Stimulated activated CD8-positive, alpha-beta memory T cell treated with anti-CD3 and anti-CD28 coated beads, Interleukin-7, amount 100 ng/mL, for 48 hours (primary cell): ENCODE results near the gene GAPVD1.
"Not testable (repeated sequence)": the region's sequence is repeated elsewhere in the genome, so short reads cannot be mapped to it uniquely, and the experiment has no call there.

Experiments
- DNase-seq, 2 donors: peaks; one replicate each; pipeline ENCODE4 v3.0.0-alpha.2; 2020; ENCODE audit warnings: low read depth in 1 of 2; ENCODE audit errors: extremely low read depth in 1 of 2

Gene GAPVD1

GRCh38 chr9:125243792-125244260 lies 17.8 kb upstream of the GAPVD1 start:
- DNase-seq, result no peak

DNA sequence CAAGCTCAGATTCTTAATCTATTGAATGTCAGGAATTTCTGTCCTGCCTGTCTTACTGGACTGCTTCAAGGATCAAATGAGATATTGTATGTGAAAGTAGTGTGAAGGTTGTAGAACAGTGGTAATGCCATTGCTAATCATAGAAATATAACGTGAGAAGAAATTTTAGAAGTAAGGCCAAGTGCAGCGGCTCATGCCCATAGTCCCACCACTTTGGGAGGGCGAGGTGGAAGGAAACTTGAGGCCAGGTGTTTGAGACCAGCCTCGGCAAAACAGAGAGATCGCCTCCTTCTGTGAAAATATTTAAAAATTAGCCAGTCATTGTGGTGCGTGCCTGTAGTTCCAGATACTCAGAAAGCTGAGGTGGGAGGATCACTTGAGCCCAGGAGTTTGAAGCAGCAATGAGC lies 15.4 kb upstream of the GAPVD1 start:
- no peak for DNase-seq

DNA sequence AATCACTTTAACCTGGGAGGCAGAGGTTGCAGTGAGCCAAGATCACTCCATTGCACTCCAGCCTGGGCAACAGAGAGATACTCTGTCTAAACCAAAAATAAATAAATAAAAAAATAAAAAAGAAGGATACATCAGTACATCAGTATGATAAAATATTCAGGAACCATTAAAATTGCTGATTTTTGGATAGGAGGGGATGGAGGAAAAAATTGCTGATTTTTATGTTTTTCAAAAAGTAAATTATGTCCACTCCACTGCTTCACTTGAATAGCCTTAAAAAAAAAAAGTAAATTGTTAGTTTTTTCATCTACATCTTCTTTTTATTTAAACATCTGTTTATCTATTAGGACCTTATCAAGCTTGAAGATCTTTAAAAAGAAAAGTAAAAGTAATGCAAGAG lies 7.4 kb upstream of the GAPVD1 start:
- DNase-seq, result no peak

DNA sequence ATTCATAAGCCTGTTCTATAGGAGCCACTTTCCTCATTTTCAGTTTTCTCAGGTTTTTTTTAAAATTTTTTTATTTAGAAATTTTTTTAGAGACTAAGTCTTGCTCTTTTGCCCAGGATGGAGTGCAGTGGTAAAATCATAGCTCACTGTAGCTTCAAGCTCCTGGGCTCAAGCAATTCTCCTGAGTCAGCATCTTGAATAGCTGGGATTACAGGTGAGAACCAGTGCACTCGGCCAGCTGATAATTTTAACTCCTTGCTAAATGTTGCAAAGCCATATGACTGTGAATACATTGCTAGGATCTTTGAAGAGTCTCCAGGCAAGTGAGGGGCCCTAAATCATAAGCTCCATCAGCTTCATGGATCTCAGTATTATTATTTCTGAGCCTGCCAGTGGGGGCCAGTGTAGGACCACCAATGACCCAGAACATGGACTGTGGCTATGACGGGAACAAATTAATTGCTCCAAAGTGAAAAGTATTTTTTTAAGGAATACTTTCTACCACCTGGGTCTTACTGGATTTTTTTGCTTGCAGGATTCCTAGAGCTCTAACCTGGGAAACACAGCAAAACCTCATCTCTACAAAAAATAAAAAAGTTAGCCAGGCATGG lies 5.7 kb upstream of the GAPVD1 start:
- DNase-seq, result no peak

- no peak for DNase-seq
Observed at GRCh38 chr9:125258160-125258785, 3.4 kb upstream of the GAPVD1 start.

DNA sequence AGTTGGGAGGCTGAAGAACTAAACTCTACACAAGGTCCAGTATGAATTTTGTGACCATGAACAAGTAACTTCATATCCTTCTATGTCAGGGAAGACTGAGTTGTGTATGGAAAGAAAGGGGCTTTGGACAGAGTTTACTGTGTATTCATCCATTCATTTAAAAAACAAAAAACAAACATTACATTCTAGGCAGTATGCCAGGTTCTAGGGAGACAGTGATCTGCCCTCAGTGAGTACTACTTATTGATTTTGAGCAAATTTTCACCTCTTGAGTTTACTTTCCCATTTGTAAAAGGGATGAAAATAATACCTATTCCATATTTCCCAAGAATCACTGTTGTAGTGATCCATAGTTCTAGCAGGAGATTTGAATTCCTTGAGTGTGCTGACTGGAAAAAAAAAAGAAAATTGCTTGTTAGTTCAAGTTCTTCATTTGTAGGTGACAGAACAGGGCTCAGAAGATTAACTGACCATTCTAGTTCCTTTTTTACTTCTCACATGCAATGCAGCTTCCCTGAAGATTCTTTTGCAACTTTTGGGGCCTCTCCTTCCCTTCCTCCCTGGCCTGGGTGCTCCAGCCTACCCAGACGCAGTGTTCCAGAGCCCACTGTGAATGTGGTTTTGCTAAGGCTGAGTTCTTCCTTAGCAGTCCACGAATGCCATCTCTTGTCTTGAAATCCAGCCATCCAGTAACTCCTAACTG lies 2.6 kb upstream of the GAPVD1 start:
- DNase-seq, result no peak

- DNase-seq, result no peak
Observed at GRCh38 chr9:125260561-125260960, 1.1 kb upstream of the GAPVD1 start.

GRCh38 chr9:125262294-125262991 lies 817 bp downstream of the GAPVD1 start:
- no peak for DNase-seq

- DNase-seq, result not testable (repeated sequence)
Observed at GRCh38 chr9:125264068-125264467, 2.4 kb downstream of the GAPVD1 start.

GRCh38 chr9:125268394-125269013 lies 6.9 kb downstream of the GAPVD1 start:
- DNase-seq, result no peak

DNA sequence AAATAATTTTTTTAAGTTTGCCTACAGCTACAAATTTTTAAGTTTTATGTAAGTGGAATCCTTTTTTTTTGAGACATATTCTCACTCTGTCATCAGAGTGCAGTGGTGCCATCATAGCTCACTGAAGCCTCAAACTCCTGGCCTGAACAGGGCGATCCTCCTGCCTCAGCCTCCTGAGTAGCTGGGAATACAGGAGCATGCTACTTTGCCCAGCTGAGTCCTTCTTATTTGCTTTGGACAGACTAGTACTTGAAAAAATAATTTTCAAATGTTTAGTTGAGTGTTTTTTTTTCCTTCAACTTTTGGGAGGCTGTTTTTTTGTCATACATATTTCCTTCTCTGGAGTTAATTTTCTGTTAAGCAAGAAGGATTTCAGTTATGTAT lies 7.4 kb downstream of the GAPVD1 start:
- DNase-seq, result no peak

DNA sequence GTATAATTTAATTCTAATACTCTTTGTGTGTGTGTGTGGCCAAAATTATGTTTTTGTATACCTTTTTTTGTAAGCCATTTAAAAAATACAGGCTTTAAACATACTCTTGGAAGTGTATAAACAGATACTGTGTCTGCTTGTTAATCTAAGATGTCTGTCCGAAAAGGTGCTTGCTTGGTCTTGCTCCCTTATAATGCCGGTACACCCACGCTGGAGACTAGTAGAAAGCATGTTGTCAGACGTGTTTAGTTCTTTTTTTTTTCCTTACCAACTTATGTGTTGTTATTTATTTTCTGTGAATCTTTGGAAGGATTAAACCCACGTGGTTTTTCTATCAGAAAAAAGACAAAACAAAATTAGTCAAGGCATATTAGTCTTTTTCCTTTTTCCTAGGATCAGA lies 9.5 kb downstream of the GAPVD1 start:
- no peak for DNase-seq

GRCh38 chr9:125272697-125273096 lies 11.1 kb downstream of the GAPVD1 start:
- no peak for DNase-seq

DNA sequence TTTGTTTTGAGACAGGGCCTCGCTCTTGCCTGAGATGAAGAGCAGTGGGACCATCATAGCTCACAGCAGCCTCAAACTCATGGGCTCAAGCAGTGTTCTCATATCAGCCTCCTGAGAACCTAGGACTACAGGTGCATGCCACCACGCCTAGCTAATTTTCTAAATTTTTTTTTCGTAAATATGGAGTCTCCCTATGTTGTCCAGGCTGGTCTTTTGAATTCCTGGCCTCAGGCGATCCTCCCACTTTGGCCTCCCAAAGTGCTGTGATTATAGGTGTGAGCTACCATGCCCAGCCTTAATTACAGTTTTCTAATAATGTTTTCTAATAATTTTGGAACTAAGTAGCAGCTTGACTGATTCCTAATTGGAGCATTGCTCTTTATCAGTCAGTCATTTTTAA lies 15.1 kb downstream of the GAPVD1 start:
- DNase-seq, result no peak

DNA sequence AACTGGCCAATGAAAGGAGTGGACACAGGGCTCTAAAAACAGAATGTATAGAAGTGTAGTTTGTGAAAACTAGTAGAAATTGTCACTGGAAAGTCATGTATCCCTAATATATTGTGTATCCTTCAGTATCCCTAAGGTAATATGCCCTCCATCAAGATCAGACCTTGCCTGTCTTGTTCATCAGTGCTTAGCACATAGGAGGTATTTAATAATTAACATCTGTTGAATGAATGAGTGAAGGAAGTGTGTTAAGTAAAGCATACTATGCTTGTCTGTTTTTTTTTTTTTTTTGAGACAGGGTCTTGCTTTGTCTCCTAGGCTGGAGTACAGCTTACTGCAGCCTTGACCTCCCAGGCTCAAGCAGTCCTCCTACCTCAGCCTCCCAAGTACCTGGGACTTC lies 15.8 kb downstream of the GAPVD1 start:
- no peak for DNase-seq

DNA sequence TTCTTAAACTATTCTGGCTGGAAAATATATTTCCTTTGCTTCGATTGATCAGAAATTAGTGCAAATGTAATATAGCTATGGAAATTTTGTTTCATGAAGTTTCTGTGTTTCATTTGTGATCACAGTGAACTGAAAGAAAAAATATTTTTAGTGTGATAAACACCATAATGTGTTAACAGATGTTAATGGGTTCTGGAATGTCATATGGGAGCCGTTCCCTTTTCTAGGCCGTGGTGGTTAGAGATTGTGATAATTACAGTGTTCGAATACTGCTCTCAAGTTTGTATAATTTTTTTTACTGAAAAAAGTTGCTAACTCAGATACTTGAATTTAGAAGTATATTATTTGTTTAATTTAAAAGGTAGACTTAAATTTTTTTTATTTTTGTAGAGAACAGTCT lies 19.3 kb downstream of the GAPVD1 start:
- no peak for DNase-seq

DNA sequence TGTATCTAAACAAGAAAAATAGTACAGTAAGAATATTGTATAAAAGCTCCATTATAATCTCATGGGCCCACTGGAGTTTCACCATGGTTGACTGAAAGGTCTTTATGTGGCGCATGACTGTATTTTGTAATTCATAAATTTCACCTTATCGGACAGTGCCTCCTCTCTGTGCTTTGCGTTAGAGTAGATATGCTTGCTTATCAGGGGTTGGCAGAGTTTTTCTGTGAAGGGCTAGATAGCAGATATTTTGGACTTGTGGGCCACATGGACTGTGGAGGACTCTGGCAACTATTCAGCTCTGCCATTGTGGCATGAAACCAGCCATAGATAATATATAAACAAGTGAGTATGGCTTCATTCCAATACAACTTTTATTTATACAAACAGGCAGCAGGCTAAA lies 23.2 kb downstream of the GAPVD1 start:
- DNase-seq, result no peak

- not testable (repeated sequence) for DNase-seq
Observed at GRCh38 chr9:125286935-125287433, 25.4 kb downstream of the GAPVD1 start.

DNA sequence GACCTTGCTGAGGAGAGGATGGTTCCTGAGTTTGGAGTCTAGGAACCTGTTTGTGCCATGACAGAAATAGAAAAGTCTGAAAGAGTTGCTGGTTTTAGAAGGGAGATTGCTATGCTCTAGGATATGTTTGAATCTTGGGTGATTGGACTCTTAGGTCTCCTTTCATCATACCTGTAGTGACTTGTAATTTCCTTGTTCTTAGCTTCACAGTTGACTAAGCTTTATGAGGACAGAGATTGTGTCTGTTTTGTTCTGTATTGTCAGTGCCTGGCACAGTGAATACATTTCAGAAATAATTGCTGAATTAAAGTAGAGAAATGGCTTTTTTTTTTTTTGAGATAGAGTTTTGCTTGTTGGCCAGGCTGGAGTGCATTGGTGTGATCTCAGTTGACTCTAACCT lies 31.5 kb downstream of the GAPVD1 start:
- no peak for DNase-seq

GRCh38 chr9:125295657-125296056 lies 34.0 kb downstream of the GAPVD1 start:
- no peak for DNase-seq

DNA sequence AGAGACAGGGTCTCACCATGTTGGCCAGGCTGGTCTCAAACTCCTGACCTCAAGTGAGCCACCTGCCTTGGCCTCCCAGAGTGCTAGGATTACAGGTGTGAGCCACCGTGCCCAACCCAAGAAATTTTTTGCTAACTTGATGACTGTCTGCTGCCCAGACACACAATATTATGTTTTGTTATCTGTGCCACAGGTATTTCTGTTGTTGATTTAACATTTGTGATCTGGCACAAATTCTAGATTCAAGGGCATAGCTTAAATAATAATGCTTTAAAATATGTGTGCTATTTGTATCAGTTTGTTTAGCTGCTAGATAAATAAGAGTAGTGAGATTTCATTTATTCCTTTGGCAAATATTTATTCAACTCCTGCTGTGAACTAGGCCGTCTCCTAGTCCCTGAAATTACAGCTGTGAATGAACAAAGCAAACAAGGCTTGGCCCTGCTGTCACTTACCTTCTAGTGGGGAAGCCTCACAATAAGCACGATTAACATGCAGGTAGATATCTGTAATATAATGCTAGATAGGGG lies 35.3 kb downstream of the GAPVD1 start:
- no peak for DNase-seq
